ENCODE measurements around the gene NRM.

- TF ChIP-seq POLR2A (IDR thresholded peaks at IDR 0.05) (no peak), CTCF (IDR thresholded peaks at IDR 0.05) (no peak)
These were observed 1.5 kb downstream of the NRM start for GRCh38 chr6:30689022-30689865.
